Measurements from ENCODE around the gene WFS1.

The WFS1 gene

GRCh38 chr4:6277139-6277802, 7.6 kb downstream of the WFS1 start:
- no peaks in the 10 kb centered on the region for H3K9me3 Mint-ChIP-seq
- TF ChIP-seq, protein P1, sequence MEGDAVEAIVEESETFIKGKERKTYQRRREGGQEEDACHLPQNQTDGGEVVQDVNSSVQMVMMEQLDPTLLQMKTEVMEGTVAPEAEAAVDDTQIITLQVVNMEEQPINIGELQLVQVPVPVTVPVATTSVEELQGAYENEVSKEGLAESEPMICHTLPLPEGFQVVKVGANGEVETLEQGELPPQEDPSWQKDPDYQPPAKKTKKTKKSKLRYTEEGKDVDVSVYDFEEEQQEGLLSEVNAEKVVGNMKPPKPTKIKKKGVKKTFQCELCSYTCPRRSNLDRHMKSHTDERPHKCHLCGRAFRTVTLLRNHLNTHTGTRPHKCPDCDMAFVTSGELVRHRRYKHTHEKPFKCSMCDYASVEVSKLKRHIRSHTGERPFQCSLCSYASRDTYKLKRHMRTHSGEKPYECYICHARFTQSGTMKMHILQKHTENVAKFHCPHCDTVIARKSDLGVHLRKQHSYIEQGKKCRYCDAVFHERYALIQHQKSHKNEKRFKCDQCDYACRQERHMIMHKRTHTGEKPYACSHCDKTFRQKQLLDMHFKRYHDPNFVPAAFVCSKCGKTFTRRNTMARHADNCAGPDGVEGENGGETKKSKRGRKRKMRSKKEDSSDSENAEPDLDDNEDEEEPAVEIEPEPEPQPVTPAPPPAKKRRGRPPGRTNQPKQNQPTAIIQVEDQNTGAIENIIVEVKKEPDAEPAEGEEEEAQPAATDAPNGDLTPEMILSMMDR (IDR thresholded peaks at IDR 0.05), result no peak
- H3K4me3 Mint-ChIP-seq, result no peak overlapping the region
- H3K4me1 Mint-ChIP-seq, result peaks cover 55% of the 10 kb centered on the region
- no peak for DNase-seq
- H3K27ac Mint-ChIP-seq, result no peak overlapping the region
- no peaks in the 10 kb centered on the region for H3K36me3 Mint-ChIP-seq (ENCODE audit: low read depth)
- no peaks in the 10 kb centered on the region for H3K27me3 Mint-ChIP-seq (ENCODE audit: low read depth, poor library complexity)

GRCh38 chr4:6277935-6278800, 8.5 kb downstream of the WFS1 start:
- DNase-seq, result no peak
- H3K4me1 Mint-ChIP-seq, result peaks cover 48% of the 10 kb centered on the region
- H3K27ac Mint-ChIP-seq, result peak overlapping the region; percentile 68
- no peaks in the 10 kb centered on the region for H3K27me3 Mint-ChIP-seq (ENCODE audit: low read depth, poor library complexity)
- H3K36me3 Mint-ChIP-seq (ENCODE audit: low read depth), result no peaks in the 10 kb centered on the region
- no peak overlapping the region for H3K4me3 Mint-ChIP-seq
- H3K9me3 Mint-ChIP-seq, result no peaks in the 10 kb centered on the region
- TF ChIP-seq, protein P1 (IDR thresholded peaks at IDR 0.05), result no peak

- peak overlapping the region; percentile 68 for H3K27ac Mint-ChIP-seq
- no peak for DNase-seq
- H3K27me3 Mint-ChIP-seq (ENCODE audit: low read depth, poor library complexity), result no peaks in the 10 kb centered on the region
- H3K4me1 Mint-ChIP-seq, result peaks cover 41% of the 10 kb centered on the region
- TF ChIP-seq, protein P1 (IDR thresholded peaks at IDR 0.05), result no peak
- no peaks in the 10 kb centered on the region for H3K36me3 Mint-ChIP-seq (ENCODE audit: low read depth)
- no peak overlapping the region for H3K4me3 Mint-ChIP-seq
- H3K9me3 Mint-ChIP-seq, result no peaks in the 10 kb centered on the region
Observed at GRCh38 chr4:6278801-6279197, 9.1 kb downstream of the WFS1 start.

GRCh38 chr4:6279582-6280289, 10.1 kb downstream of the WFS1 start:
- Mint-ChIP-seq H3K9me3 (no peaks in the 10 kb centered on the region), H3K4me1 (peaks cover 34% of the 10 kb centered on the region), H3K27me3 (ENCODE audit: low read depth, poor library complexity) (peaks cover 3% of the 10 kb centered on the region), H3K4me3 (no peak overlapping the region), H3K27ac (no peak overlapping the region), H3K36me3 (ENCODE audit: low read depth) (no peaks in the 10 kb centered on the region)
- no peak for DNase-seq
- TF ChIP-seq, protein P1 (IDR thresholded peaks at IDR 0.05), result no peak

DNA sequence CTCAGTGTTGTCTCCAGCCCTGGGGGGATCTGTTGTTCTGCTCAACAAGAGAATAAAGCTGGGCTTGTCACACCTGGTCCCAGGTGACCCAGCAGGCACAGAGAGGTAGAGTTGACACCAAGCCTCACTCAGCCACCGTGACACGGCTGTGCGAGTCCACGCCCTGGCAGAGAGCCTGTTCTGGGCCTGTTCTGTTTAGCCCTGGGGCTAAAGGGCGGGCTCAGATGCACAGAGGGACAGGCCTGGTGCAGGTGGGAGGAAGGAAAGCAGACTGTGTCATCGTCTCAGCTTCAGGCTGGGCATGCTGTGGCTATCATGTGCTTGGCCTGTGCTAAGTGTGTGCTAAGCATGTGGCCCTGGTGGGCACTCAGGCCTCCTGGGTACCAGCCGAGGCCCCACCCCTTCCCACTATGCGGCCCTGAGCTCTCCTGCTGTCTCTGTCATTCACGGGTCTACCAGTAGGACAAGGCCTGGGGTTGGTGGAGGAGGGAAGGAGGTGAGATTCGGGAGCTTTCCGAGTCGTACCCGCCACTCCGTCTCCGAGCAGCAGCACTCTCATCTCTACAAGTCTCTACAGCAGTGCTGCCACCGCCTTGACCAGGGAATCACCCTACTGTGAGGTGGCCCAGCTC, 10.8 kb downstream of the WFS1 start:
- Mint-ChIP-seq H3K4me1 (peaks cover 28% of the 10 kb centered on the region), H3K27ac (no peak overlapping the region), H3K9me3 (no peaks in the 10 kb centered on the region), H3K36me3 (ENCODE audit: low read depth) (peaks cover under 1% of the 10 kb centered on the region), H3K4me3 (no peak overlapping the region), H3K27me3 (ENCODE audit: low read depth, poor library complexity) (peaks cover 3% of the 10 kb centered on the region)
- TF ChIP-seq, protein P1 (IDR thresholded peaks at IDR 0.05), result no peak
- no peak for DNase-seq
